RWPE1 (cell line): Measurements from ENCODE around the gene BSN.
A peak's percentile ranks its signal among the peaks of the same experiment; 100 is the strongest.

Source experiments
- CTCF ChIA-PET: fragments of 350-600 bp; sonication (Branson Sonifier 250); formaldehyde crosslinking; extraction: SDS; loops from one replicate; lab custom pipeline; 2021; lab: Yijun Ruan, JAX
- POLR2A ChIA-PET: fragments of 400-600 bp; formaldehyde crosslinking; extraction: SDS; loops from one replicate; lab custom pipeline; 2020; ENCODE audit warnings: antibody characterized with exemption; ENCODE audit not compliant: low non-redundant PET; lab: Yijun Ruan, JAX
- DNase-seq: peaks from one replicate; pipeline ENCODE4 v3.0.0; 2012; ENCODE audit warnings: low spot score
- H3K27ac ChIP-seq: fragments of 450-650 bp; 2 replicates; pipeline ENCODE4 v1.5.1; 2017
- CTCF ChIP-seq: fragments of 450-650 bp; conservative IDR thresholded peaks from 2 replicates; pipeline ENCODE4 v1.5.1; 2017; ENCODE audit warnings: low read depth, mild to moderate bottlenecking

The BSN gene

GRCh38 chr3:49668414-49668797 is 114.1 kb downstream of the BSN start:
- no peak for DNase-seq
- ChIA-PET CTCF (no interaction called here), POLR2A (no interaction called here)
- H3K27ac ChIP-seq: peak overlapping the region; percentile 87
- TF ChIP-seq CTCF: no peak

GRCh38 chr3:49668861-49669260 is 114.6 kb downstream of the BSN start:
- ChIA-PET CTCF (no interaction called here), POLR2A (no interaction called here)
- DNase-seq: peak; percentile 38
- H3K27ac ChIP-seq: peak overlapping the region; percentile 87
- TF ChIP-seq CTCF: no peak

- TF ChIP-seq CTCF: no peak
- peak overlapping the region; percentile 87 for H3K27ac ChIP-seq
- DNase-seq: no peak
- ChIA-PET CTCF (no interaction called here), POLR2A (no interaction called here)
These were observed 115.1 kb downstream of the BSN start for GRCh38 chr3:49669352-49669751.

- peak overlapping the region; percentile 87 for H3K27ac ChIP-seq
- DNase-seq: no peak
- CTCF ChIA-PET: interaction anchor here (0.6 to 3.3 kb wide), 3 partner anchors 117 to 133 kb away, joined by 4 to 44 read pairs (median 4); partner anchors contain the start of gene BSN
- POLR2A ChIA-PET: no interaction called here
- TF ChIP-seq CTCF: no peak
These were observed 116.6 kb downstream of the BSN start for GRCh38 chr3:49670940-49671290.

GRCh38 chr3:49671291-49672288 is 117.3 kb downstream of the BSN start:
- CTCF ChIA-PET: interaction anchor here (0.6 to 3.3 kb wide), 8 partner anchors 8 to 217 kb away, joined by 3 to 44 read pairs (median 4); partner anchors contain the start of gene BSN
- POLR2A ChIA-PET: interaction anchor here (1.4 kb wide), 1 partner anchor 132 kb away, joined by 6 read pairs; no protein-coding TSS in a partner anchor
- H3K27ac ChIP-seq: peak overlapping the region; percentile 31
- peak; percentile 90 for TF ChIP-seq CTCF
- DNase-seq: peak; percentile 73

GRCh38 chr3:49673121-49673714 is 118.9 kb downstream of the BSN start:
- H3K27ac ChIP-seq: peak overlapping the region; percentile 95
- no peak for TF ChIP-seq CTCF
- DNase-seq: peak; percentile 21
- ChIA-PET CTCF (interaction anchor here (0.7 to 3.3 kb wide), 2 partner anchors 50 to 133 kb away, joined by 5 to 44 read pairs; no protein-coding TSS in a partner anchor), POLR2A (interaction anchor here (0.6 to 1.4 kb wide), 3 partner anchors 73 to 137 kb away, joined by 4 to 6 read pairs (median 4); no protein-coding TSS in a partner anchor)
